OCI-LY7 (cell line): ENCODE data around the gene PCDH12.

Source experiments
- EZH2phosphoT487 ChIP-seq: fragments of 200-600 bp; sonication (generic); IDR thresholded peaks from 2 replicates; pipeline ENCODE4 v1.6.1; 2018; ENCODE audit warnings: low read depth, borderline replicate concordance, mild to moderate bottlenecking, mixed run types, antibody characterized with exemption, low read length, moderate library complexity, mixed read lengths
- TF ChIP-seq, protein P1 (sequence below): fragments of 200-600 bp; sonication (generic); conservative IDR thresholded peaks from 2 replicates; pipeline ENCODE4 v1.5.1; 2014; ENCODE audit warnings: mild to moderate bottlenecking, antibody characterized with exemption, low read length, moderate library complexity, mixed read lengths

DNA sequence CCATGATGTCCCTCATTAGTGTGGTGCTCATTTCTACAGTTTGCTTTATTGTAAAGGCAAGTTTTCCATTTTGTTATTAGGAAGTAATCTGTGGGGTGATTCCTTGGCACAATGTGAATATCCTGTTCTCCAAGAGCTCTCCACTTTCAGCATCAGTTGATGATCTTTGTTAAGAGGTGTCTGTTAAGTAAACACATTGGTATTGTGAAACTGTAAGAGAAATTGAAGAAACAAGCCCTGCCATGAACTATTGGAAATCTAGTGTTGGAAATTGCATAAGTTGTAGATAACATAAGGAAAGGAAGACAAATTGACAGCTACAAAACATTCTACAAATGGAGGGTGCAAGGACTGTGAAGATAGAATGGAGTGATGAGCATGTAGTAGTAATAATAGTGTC, 28.1 kb upstream of the PCDH12 start:
- TF ChIP-seq, protein P1, sequence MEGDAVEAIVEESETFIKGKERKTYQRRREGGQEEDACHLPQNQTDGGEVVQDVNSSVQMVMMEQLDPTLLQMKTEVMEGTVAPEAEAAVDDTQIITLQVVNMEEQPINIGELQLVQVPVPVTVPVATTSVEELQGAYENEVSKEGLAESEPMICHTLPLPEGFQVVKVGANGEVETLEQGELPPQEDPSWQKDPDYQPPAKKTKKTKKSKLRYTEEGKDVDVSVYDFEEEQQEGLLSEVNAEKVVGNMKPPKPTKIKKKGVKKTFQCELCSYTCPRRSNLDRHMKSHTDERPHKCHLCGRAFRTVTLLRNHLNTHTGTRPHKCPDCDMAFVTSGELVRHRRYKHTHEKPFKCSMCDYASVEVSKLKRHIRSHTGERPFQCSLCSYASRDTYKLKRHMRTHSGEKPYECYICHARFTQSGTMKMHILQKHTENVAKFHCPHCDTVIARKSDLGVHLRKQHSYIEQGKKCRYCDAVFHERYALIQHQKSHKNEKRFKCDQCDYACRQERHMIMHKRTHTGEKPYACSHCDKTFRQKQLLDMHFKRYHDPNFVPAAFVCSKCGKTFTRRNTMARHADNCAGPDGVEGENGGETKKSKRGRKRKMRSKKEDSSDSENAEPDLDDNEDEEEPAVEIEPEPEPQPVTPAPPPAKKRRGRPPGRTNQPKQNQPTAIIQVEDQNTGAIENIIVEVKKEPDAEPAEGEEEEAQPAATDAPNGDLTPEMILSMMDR: no peak
- TF ChIP-seq EZH2phosphoT487: no peak
